OCI-LY1 (cell line): ENCODE results near the gene C1QC.

ENCODE experiments used
- H2AFZ ChIP-seq: fragments of 200-600 bp; sonication (generic), shearing (Covaris generic); 2 replicates; pipeline ENCODE4 v1.6.0; 2014; ENCODE audit warnings: antibody characterized with exemption, mild to moderate bottlenecking, low read length
- H3F3A ChIP-seq: fragments of 200-600 bp; sonication (generic), shearing (Covaris generic); 2 replicates; pipeline ENCODE4 v1.6.0; 2014; ENCODE audit warnings: mild to moderate bottlenecking, antibody characterized with exemption, low read length, moderate library complexity; ENCODE audit not compliant: insufficient read depth
- H3K27ac ChIP-seq: fragments of 200-600 bp; sonication (generic); 2 replicates; pipeline ENCODE4 v1.5.1; 2014; ENCODE audit warnings: low read length, mixed run types, mild to moderate bottlenecking, low read depth; ENCODE audit not compliant: poor library complexity, severe bottlenecking
- H3K27me3 ChIP-seq: fragments of 200-600 bp; sonication (generic); 2 replicates; pipeline ENCODE4 v1.6.0; 2014; ENCODE audit warnings: antibody characterized with exemption, mild to moderate bottlenecking, low read length, moderate library complexity; ENCODE audit not compliant: insufficient read depth
- H3K36me3 ChIP-seq: fragments of 200-600 bp; sonication (generic); 2 replicates; pipeline ENCODE4 v1.6.1; 2014; ENCODE audit warnings: mild to moderate bottlenecking, antibody characterized with exemption, low read length, moderate library complexity, mixed read lengths; ENCODE audit not compliant: insufficient read depth
- H3K4me1 ChIP-seq: fragments of 200-600 bp; sonication (generic); 2 replicates; pipeline ENCODE4 v1.5.1; 2014; ENCODE audit warnings: mild to moderate bottlenecking, low read length, moderate library complexity; ENCODE audit not compliant: insufficient read depth, severe bottlenecking
- H3K4me2 ChIP-seq: fragments of 200-600 bp; sonication (generic), shearing (Covaris generic); 2 replicates; pipeline ENCODE4 v1.6.1; 2014; ENCODE audit warnings: low read length
- H3K4me3 ChIP-seq: fragments of 200-600 bp; sonication (generic); 2 replicates; pipeline ENCODE4 v1.5.1; 2014; ENCODE audit warnings: low read length, low read depth, mild to moderate bottlenecking, mixed read lengths; ENCODE audit not compliant: poor library complexity, severe bottlenecking
- H3K79me2 ChIP-seq: fragments of 200-600 bp; shearing (Covaris generic); 2 replicates; pipeline ENCODE4 v1.6.1; 2016; ENCODE audit warnings: mixed run types, low read length, mixed read lengths; ENCODE audit not compliant: insufficient read depth
- H3K9ac ChIP-seq: fragments of 200-600 bp; sonication (generic), shearing (Covaris generic); 2 replicates; pipeline ENCODE4 v1.6.1; 2014; ENCODE audit warnings: mild to moderate bottlenecking, low read length, mixed read lengths
- H3K9me2 ChIP-seq: fragments of 200-600 bp; sonication (generic), shearing (Covaris generic); 2 replicates; pipeline ENCODE4 v1.6.1; 2014; ENCODE audit warnings: low read depth, mild to moderate bottlenecking, low read length, mixed read lengths
- H3K9me3 ChIP-seq: fragments of 200-600 bp; shearing (Covaris generic); 2 replicates; pipeline ENCODE4 v1.6.1; 2014; ENCODE audit warnings: low read length, mixed read lengths
- H4K20me1 ChIP-seq: fragments of 200-600 bp; sonication (generic), shearing (Covaris generic); 2 replicates; pipeline ENCODE4 v1.6.0; 2016; ENCODE audit warnings: mild to moderate bottlenecking, low read length; ENCODE audit not compliant: insufficient read depth
- CTCF ChIP-seq: fragments of 200-600 bp; sonication (generic), shearing (Covaris generic); IDR thresholded peaks from 2 replicates; pipeline ENCODE4 v1.5.1; 2017; ENCODE audit warnings: mild to moderate bottlenecking, antibody characterized with exemption, low read length, moderate library complexity, mixed read lengths
- EZH2 ChIP-seq: fragments of 200-600 bp; sonication (generic), shearing (Covaris generic); IDR thresholded peaks from 2 replicates; pipeline ENCODE4 v1.8.0; 2017; ENCODE audit warnings: borderline replicate concordance, mixed run types, mild to moderate bottlenecking, antibody characterized with exemption, low read length, moderate library complexity, mixed read lengths

Gene C1QC

GRCh38 chr1:22683547-22683946 lies 40.1 kb downstream of the C1QC start:
- no peaks in the 10 kb centered on the region for H3K79me2 ChIP-seq
- H3K4me1 ChIP-seq, result no peaks in the 10 kb centered on the region
- no peaks in the 10 kb centered on the region for H3F3A ChIP-seq
- H2AFZ ChIP-seq, result no peak overlapping the region
- H3K9ac ChIP-seq, result no peak overlapping the region
- no peak overlapping the region for H3K27ac ChIP-seq
- H3K4me3 ChIP-seq, result no peak overlapping the region
- TF ChIP-seq EZH2, result no peak
- TF ChIP-seq CTCF, result no peak
- no peaks in the 10 kb centered on the region for H3K9me2 ChIP-seq
- H3K9me3 ChIP-seq, result no peaks in the 10 kb centered on the region
- no peak overlapping the region for H3K4me2 ChIP-seq
- no peaks in the 10 kb centered on the region for H4K20me1 ChIP-seq
- H3K36me3 ChIP-seq, result no peaks in the 10 kb centered on the region
- H3K27me3 ChIP-seq, result no peaks in the 10 kb centered on the region

DNA sequence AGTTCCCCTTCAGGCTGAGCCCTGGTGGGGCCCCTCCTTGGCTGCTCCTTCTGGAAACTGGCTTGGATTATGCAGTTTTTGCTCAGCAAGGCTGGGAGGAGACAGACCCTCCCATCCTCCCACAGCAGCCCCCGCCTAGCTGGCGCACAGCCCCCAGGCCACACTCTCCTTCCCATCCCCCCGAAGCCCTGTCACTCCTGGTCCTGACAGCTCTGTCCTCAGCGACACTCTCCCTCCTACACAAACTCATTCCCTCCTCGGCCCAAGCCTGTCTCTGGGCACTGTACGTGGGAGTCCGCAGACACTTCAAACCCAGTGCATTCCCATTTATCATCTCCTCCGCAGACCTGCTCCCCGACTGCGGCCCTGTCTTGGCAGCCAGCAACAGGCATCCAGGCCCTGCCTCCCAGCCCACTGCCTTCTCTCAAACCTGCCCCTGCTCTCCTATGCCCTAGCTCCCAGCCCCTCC lies 42.2 kb downstream of the C1QC start:
- Histone ChIP-seq H3K9ac (no peak overlapping the region), H2AFZ (no peak overlapping the region), H3K27me3 (no peaks in the 10 kb centered on the region)

GRCh38 chr1:22687191-22687590 lies 43.8 kb downstream of the C1QC start:
- TF ChIP-seq CTCF (no peak), EZH2 (no peak)
- Histone ChIP-seq H3K9ac (no peak overlapping the region), H3K4me3 (no peak overlapping the region), H3K9me2 (no peaks in the 10 kb centered on the region), H3K4me1 (no peaks in the 10 kb centered on the region), H3K9me3 (no peaks in the 10 kb centered on the region), H3K27me3 (no peaks in the 10 kb centered on the region), H3F3A (no peaks in the 10 kb centered on the region), H4K20me1 (no peaks in the 10 kb centered on the region), H3K79me2 (no peaks in the 10 kb centered on the region), H2AFZ (no peak overlapping the region), H3K4me2 (no peak overlapping the region), H3K36me3 (no peaks in the 10 kb centered on the region), H3K27ac (no peak overlapping the region)

More for the DNA sequence above, 42.2 kb downstream of the C1QC start:
- Histone ChIP-seq H4K20me1 (no peaks in the 10 kb centered on the region), H3K36me3 (no peaks in the 10 kb centered on the region), H3K4me2 (no peak overlapping the region), H3K27ac (no peak overlapping the region), H3K9me2 (no peaks in the 10 kb centered on the region), H3K79me2 (no peaks in the 10 kb centered on the region), H3K4me3 (no peak overlapping the region), H3K9me3 (no peaks in the 10 kb centered on the region), H3K4me1 (no peaks in the 10 kb centered on the region), H3F3A (no peaks in the 10 kb centered on the region)
- TF ChIP-seq CTCF, result no peak
- no peak for TF ChIP-seq EZH2
